Loucy (cell line): ENCODE data around the gene NFASC.

Experiments used
- H2AFZ ChIP-seq: fragments of 200-600 bp; sonication (generic); 2 replicates; pipeline ENCODE4 v1.6.0; 2016; ENCODE audit warnings: antibody characterized with exemption, mild to moderate bottlenecking, low read length, moderate library complexity
- H3F3A ChIP-seq: fragments of 200-600 bp; 2 replicates; pipeline ENCODE4 v1.6.0; 2016; ENCODE audit warnings: antibody characterized with exemption, low read depth, mild to moderate bottlenecking
- H3K27me3 ChIP-seq: fragments of 200-600 bp; sonication (generic); 2 replicates; pipeline ENCODE4 v1.6.1; 2014; ENCODE audit warnings: low read length, mild to moderate bottlenecking; ENCODE audit not compliant: insufficient read depth, poor library complexity, severe bottlenecking
- H3K36me3 ChIP-seq: fragments of 200-600 bp; sonication (generic); 2 replicates; pipeline ENCODE4 v1.6.1; 2016; ENCODE audit warnings: low read length; ENCODE audit not compliant: insufficient read depth
- H3K4me1 ChIP-seq: fragments of 200-600 bp; sonication (generic); 2 replicates; pipeline ENCODE4 v1.5.1; 2014; ENCODE audit warnings: low read length, mild to moderate bottlenecking; ENCODE audit not compliant: insufficient read depth, poor library complexity, severe bottlenecking
- H3K4me2 ChIP-seq: fragments of 200-600 bp; sonication (generic); 2 replicates; pipeline ENCODE4 v1.6.0; 2014; ENCODE audit warnings: antibody characterized with exemption, low read length, low read depth, mild to moderate bottlenecking; ENCODE audit not compliant: poor library complexity, severe bottlenecking
- H3K4me3 ChIP-seq: fragments of 200-600 bp; sonication (generic); 2 replicates; pipeline ENCODE4 v1.5.1; 2014; ENCODE audit warnings: low read length, mild to moderate bottlenecking, mixed read lengths; ENCODE audit not compliant: poor library complexity, severe bottlenecking
- H3K79me2 ChIP-seq: fragments of 200-600 bp; sonication (generic); 2 replicates; pipeline ENCODE4 v1.6.1; 2014; ENCODE audit warnings: low read length; ENCODE audit not compliant: insufficient read depth
- H3K9ac ChIP-seq: fragments of 200-600 bp; sonication (generic); 2 replicates; pipeline ENCODE4 v1.6.0; 2014; ENCODE audit warnings: mild to moderate bottlenecking, low read depth, low read length, moderate library complexity; ENCODE audit not compliant: poor library complexity, severe bottlenecking
- H3K9me2 ChIP-seq: fragments of 200-600 bp; sonication (generic); replicated peaks from 2 replicates; pipeline ENCODE4 v1.6.1; 2016; ENCODE audit warnings: low read depth, low read length, mixed read lengths
- H3K9me3 ChIP-seq: fragments of 200-600 bp; sonication (generic); 2 replicates; pipeline ENCODE4 v1.6.1; 2014; ENCODE audit warnings: mild to moderate bottlenecking, antibody characterized with exemption, low read length, low read depth; ENCODE audit not compliant: insufficient read depth
- H4K20me1 ChIP-seq: fragments of 200-600 bp; sonication (generic); 2 replicates; pipeline ENCODE4 v1.6.0; 2014; ENCODE audit warnings: antibody characterized with exemption, low read length, mild to moderate bottlenecking; ENCODE audit not compliant: insufficient read depth, poor library complexity, severe bottlenecking
- CTCF ChIP-seq: fragments of 200-600 bp; sonication (generic); conservative IDR thresholded peaks from 2 replicates; pipeline ENCODE4 v1.5.1; 2014; ENCODE audit warnings: mild to moderate bottlenecking, antibody characterized with exemption, low read length
- EZH2phosphoT487 ChIP-seq: fragments of 200-600 bp; IDR thresholded peaks from 2 replicates; pipeline ENCODE4 v1.6.1; 2018; ENCODE audit warnings: antibody characterized with exemption, mild to moderate bottlenecking, moderate library complexity, borderline replicate concordance

The NFASC gene

GRCh38 chr1:204834752-204835151 lies 35.9 kb upstream of the NFASC start:
- Histone ChIP-seq H3K4me1 (no peaks in the 10 kb centered on the region), H4K20me1 (no peaks in the 10 kb centered on the region), H3K9me3 (no peaks in the 10 kb centered on the region), H3K27me3 (no peaks in the 10 kb centered on the region), H3F3A (no peaks in the 10 kb centered on the region), H3K4me3 (no peak overlapping the region), H3K9ac (no peak overlapping the region), H3K36me3 (no peaks in the 10 kb centered on the region), H2AFZ (no peak overlapping the region), H3K4me2 (no peak overlapping the region), H3K79me2 (no peaks in the 10 kb centered on the region), H3K9me2 (no peaks in the 10 kb centered on the region)
- no peak for TF ChIP-seq CTCF
- no peak for TF ChIP-seq EZH2phosphoT487

- Histone ChIP-seq H2AFZ (no peak overlapping the region), H4K20me1 (no peaks in the 10 kb centered on the region), H3F3A (no peaks in the 10 kb centered on the region), H3K36me3 (no peaks in the 10 kb centered on the region), H3K9me2 (no peaks in the 10 kb centered on the region), H3K79me2 (no peaks in the 10 kb centered on the region), H3K4me3 (no peak overlapping the region), H3K9ac (no peak overlapping the region), H3K4me2 (no peak overlapping the region), H3K27me3 (no peaks in the 10 kb centered on the region), H3K9me3 (no peaks in the 10 kb centered on the region), H3K4me1 (no peaks in the 10 kb centered on the region)
- no peak for TF ChIP-seq CTCF
- no peak for TF ChIP-seq EZH2phosphoT487
Measured at GRCh38 chr1:204835737-204836136, 34.9 kb upstream of the NFASC start.

- TF ChIP-seq CTCF = no peak
- TF ChIP-seq EZH2phosphoT487 = no peak
- Histone ChIP-seq H3K9me3 (no peaks in the 10 kb centered on the region), H3K4me2 (no peak overlapping the region), H3K79me2 (no peaks in the 10 kb centered on the region), H3K4me1 (no peaks in the 10 kb centered on the region), H3K4me3 (no peak overlapping the region), H2AFZ (no peak overlapping the region), H3K27me3 (no peaks in the 10 kb centered on the region), H3K9me2 (no peaks in the 10 kb centered on the region), H3K9ac (no peak overlapping the region), H4K20me1 (no peaks in the 10 kb centered on the region), H3K36me3 (no peaks in the 10 kb centered on the region), H3F3A (no peaks in the 10 kb centered on the region)
Measured at GRCh38 chr1:204836856-204837255, 33.8 kb upstream of the NFASC start.
